Bronchial epithelial cell (primary cell): Measurements from ENCODE around the gene PRKCG. TPM values are rescaled to one million over a fixed set of nuclear protein-coding genes. Genes with fewer than 3 reads are reported as not detected.
"Not testable (repeated sequence)": the region's sequence is repeated elsewhere in the genome, so short reads cannot be mapped to it uniquely, and the experiment has no call there.

Source experiments
- DNase-seq: peaks from one replicate; pipeline ENCODE4 v3.0.0-alpha.2; 2010; ENCODE audit warnings: low read depth
- FAIRE-seq: peaks from 2 replicates; lab custom pipeline; 2011; peaks lifted over from hg19 to GRCh38; lab: Jason Lieb, UNC
- H3K27me3 ChIP-seq: 2 replicates; pipeline ENCODE4 v1.5.1; 2011; ENCODE audit warnings: low read length; ENCODE audit not compliant: control insufficient read depth, insufficient read depth
- H3K36me3 ChIP-seq: 2 replicates; pipeline ENCODE4 v1.5.1; 2011; ENCODE audit warnings: low read length; ENCODE audit not compliant: control insufficient read depth, insufficient read depth
- H3K4me3 ChIP-seq: 2 replicates; pipeline ENCODE4 v1.5.1; 2011; ENCODE audit warnings: mild to moderate bottlenecking, low read depth, low read length, control low read depth
- CTCF ChIP-seq: IDR thresholded peaks from 2 replicates; pipeline ENCODE4 v1.5.1; 2011; ENCODE audit warnings: mild to moderate bottlenecking, moderate library complexity, low read length, control low read depth, inconsistent platforms; ENCODE audit not compliant: insufficient read depth, severe bottlenecking
- total RNA-seq: library from RNA; depleted of rRNA; stranded (reverse); fragments of >200 nt; gene quantifications from 2 replicates; pipeline ENCODE4 v1.2.1, GENCODE V29; 2014

PRKCG gene
- total RNA-seq, 1 donor from 2014 or later: not detected

GRCh38 chr19:53867225-53868090 is 14.5 kb upstream of the PRKCG start, which contains the start of gene MYADM:
MYADM (plus strand) TSS chr19:53867883; CDS start chr19:53873530, 5,647 bp downstream.
- no peak for TF ChIP-seq CTCF
- no peak for FAIRE-seq
- peak; percentile 91 for DNase-seq
- H3K36me3 ChIP-seq: no peaks in the 10 kb centered on the region
- H3K27me3 ChIP-seq: no peaks in the 10 kb centered on the region
- peak within 1 kb of the TSS; percentile 60 for H3K4me3 ChIP-seq

GRCh38 chr19:53868091-53868891 is 13.7 kb upstream of the PRKCG start:
- TF ChIP-seq CTCF: no peak
- Histone ChIP-seq H3K4me3 (peak overlapping the region; percentile 60), H3K36me3 (no peaks in the 10 kb centered on the region), H3K27me3 (no peaks in the 10 kb centered on the region)
- FAIRE-seq (no peak), DNase-seq (peak; percentile 14)

- FAIRE-seq (no peak), DNase-seq (peak; percentile 47)
- H3K36me3 ChIP-seq: peaks cover 7% of the 10 kb centered on the region
- H3K27me3 ChIP-seq: no peaks in the 10 kb centered on the region
- peak overlapping the region; percentile 60 for H3K4me3 ChIP-seq
- peak; percentile 34 for TF ChIP-seq CTCF
Observed at GRCh38 chr19:53868892-53869804, 12.8 kb upstream of the PRKCG start.

GRCh38 chr19:53869805-53870484 is 12.1 kb upstream of the PRKCG start:
- not testable (repeated sequence) for FAIRE-seq, H3K36me3 ChIP-seq, H3K27me3 ChIP-seq, DNase-seq
- peak overlapping the region; percentile 60 for H3K4me3 ChIP-seq

- no peak overlapping the region for H3K4me3 ChIP-seq
- DNase-seq (no peak), FAIRE-seq (no peak)
- no peak for TF ChIP-seq CTCF
- H3K27me3 ChIP-seq: no peaks in the 10 kb centered on the region
- peaks cover 8% of the 10 kb centered on the region for H3K36me3 ChIP-seq
Observed at GRCh38 chr19:53870485-53870844, 11.5 kb upstream of the PRKCG start.
